Measurements from ENCODE around the gene USP28.
"Not testable (repeated sequence)": the region's sequence is repeated elsewhere in the genome, so short reads cannot be mapped to it uniquely, and the experiment has no call there.

USP28 gene

GRCh38 chr11:113829751-113830150 lies 45.6 kb downstream of the USP28 start:
- no peak for DNase-seq

DNA sequence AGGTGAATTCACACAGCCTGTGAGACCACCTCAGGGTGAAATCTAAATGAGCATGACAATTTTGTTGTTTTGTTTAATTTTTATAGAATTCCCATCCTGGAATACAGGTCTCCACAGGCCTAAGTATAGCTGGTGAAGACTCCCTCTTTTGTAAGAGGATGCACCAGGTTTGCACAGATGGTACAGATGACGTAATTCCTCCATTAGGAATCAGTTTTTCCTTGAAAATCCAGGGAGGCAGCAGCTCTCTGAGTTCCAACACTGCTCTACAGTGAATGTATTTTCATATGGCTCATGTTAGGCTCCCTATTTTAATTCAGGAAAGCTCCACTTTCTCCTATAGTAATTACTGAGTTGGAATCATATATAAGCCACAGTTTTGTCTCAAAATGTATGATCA lies 47.2 kb downstream of the USP28 start:
- DNase-seq: no peak

- DNase-seq: no peak
Measured at GRCh38 chr11:113827477-113827876, 47.9 kb downstream of the USP28 start.

GRCh38 chr11:113818426-113818825 lies 56.9 kb downstream of the USP28 start:
- no peak for DNase-seq

DNA sequence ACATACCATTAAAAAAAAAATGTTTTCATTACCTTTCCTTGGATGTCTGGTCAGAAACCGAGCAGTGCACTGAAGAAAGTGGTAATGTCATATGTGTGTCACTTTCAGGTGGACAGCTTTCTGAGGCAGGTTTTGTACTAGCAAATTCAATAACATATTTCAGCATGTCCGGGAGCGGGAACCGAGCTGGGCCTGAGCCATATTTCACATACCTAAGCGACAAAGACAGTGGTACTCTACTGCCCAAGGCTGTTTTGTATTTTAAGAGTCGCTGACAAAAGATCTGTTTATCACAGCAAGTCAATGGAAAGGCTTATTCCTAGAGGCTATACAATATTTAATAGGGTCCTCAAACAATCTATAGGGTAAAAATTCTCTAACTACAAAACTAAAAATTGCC lies 57.7 kb downstream of the USP28 start:
- no peak for DNase-seq

GRCh38 chr11:113817162-113817561 lies 58.2 kb downstream of the USP28 start:
- no peak for DNase-seq

DNA sequence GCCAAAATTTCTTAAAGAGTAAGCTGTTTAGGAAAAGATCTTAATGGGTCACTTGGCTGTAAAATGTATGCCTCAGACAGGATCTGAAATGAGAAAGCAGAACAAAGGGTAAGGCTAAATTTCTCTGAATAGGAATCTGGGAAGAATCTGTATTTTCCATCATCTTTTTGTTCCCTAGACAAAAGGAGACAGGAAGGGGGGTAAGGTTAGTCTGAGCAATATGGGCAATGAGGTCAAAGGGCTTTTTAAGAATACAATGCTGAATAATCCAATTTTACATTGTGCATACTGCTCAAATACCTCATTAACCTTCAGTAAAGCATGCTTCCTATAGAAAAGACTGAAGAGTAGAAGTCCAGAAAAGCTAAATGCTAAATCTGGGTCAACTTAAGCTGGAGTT lies 61.2 kb downstream of the USP28 start:
- DNase-seq: no peak

DNA sequence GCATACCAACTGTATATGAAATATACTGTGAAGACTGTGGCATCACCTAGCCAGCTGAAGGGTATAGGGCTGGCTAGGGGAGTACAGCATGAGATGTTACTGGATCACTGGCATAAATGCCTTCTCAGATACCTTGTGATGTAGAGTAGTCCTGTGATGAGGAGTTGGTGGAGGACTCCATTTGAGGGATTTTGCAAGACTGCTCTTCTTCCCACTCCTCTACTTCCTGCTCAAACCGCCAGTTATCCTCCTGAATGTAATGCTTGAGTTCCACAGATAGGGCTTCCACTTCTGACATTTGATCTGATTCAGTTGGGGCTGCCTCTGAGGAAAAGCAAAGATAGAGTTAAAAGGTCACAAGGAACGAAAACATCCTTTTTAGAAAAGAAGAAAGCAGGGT lies 66.4 kb downstream of the USP28 start:
- no peak for DNase-seq

- DNase-seq: no peak
Measured at GRCh38 chr11:113806406-113806805, 69.0 kb downstream of the USP28 start.

GRCh38 chr11:113805640-113806039 lies 69.7 kb downstream of the USP28 start:
- DNase-seq: no peak

GRCh38 chr11:113802621-113803020 lies 72.8 kb downstream of the USP28 start:
- no peak for DNase-seq

DNA sequence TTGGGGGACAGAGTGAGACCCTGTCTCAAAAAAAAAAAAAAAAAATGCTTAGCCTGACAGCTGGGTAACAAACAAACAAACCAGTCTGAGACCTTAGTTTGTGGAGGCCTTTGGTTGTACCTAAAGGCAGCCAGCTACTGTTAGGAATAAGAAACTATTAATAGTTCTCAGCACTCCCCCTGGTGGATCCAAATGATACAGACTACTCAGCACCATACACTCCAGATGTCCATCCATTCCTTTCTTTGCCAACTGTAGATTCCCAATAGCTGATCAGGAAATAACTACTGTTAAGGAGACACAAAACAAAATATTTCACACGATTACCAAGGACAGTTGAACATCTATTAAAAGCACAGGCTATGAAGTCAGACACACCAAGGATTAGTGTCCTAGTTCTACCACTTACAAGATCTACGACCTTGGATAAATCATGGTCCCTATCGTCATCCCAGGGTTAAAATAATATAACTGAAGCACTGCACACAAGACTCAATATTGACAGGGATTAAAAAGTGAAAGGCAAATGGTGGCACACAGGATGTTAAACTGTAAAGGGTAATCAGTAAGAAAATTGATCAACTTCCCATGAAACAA lies 78.6 kb downstream of the USP28 start:
- DNase-seq: no peak

- no peak for DNase-seq
Measured at GRCh38 chr11:113789675-113790320, 85.6 kb downstream of the USP28 start.

- DNase-seq: not testable (repeated sequence)
Measured at GRCh38 chr11:113789016-113789415, 86.4 kb downstream of the USP28 start.

- no peak for DNase-seq
Measured at GRCh38 chr11:113782134-113782533, 93.2 kb downstream of the USP28 start.

GRCh38 chr11:113781682-113782081 lies 93.7 kb downstream of the USP28 start:
- no peak for DNase-seq

DNA sequence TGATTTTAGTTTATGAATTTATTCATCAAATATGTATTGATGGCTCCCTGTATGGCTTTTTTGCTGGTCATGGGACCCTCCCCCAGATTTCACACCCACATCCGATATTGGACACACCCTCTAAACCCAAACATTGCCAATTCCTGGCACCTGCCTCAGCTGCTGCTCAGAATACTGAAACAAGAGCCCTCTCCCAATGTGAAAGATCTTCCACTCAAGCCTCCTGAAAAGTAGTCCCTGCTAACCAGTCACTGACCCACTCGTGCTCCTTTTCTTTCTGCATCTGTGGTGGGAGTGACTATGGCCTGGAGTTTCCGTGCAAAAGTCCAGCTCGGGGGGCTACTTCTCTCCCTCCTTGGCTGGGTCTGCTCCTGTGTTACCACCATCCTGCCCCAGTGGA lies 95.9 kb downstream of the USP28 start, which contains the start of gene CLDN25:
TSS of gene CLDN25 (plus strand) at position 301 of the 400 bp plus-strand sequence. CDS start at position 301, 0 bp downstream.
- DNase-seq: no peak

GRCh38 chr11:113778111-113778910 lies 97.1 kb downstream of the USP28 start:
- peak; percentile 29 for DNase-seq

GRCh38 chr11:113774174-113774503 lies 101.2 kb downstream of the USP28 start:
- DNase-seq: no peak

DNA sequence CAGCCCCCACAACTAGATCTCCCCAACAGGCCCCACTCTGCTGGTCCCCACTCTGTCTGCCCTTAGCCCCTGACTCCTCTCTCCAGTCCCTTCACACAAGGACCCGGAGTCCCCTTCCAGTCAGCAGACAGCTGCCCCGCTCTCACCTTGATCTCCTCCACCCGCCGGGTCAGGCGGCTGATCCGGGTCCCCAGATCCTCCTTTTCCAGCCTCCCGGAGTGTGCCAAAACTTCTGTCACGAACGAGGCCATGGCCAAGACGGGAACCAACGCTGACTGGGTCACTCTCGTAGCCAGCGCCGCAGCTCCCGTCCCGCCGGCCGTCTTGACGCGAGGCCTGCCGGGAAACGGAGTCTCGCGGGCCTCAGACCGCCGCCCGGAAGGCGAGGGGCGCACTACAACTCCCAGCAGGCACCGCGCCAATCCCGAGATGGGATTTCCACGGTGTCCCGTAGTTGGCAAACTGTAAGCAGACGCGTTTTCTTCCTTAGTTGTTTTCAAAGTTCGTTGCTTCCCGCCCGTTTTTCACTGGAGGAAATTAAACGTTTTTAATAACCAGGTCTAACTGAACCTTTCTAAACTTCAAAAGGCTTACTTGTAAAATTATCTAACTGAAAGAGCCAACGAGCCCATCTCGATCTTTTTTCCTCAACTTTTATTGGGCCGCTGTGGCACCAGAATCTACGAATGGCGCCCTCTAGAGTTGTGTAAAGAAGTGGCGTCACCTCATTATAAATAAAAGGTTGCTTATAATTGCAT lies 101.8 kb downstream of the USP28 start, which contains the start of gene ZW10:
TSS of gene ZW10 (minus strand) at position 277 of the 758 bp plus-strand sequence. CDS start at position 251, 26 bp downstream.
- DNase-seq: peak; percentile 98

GRCh38 chr11:113773092-113773415 lies 102.3 kb downstream of the USP28 start:
- DNase-seq: no peak

DNA sequence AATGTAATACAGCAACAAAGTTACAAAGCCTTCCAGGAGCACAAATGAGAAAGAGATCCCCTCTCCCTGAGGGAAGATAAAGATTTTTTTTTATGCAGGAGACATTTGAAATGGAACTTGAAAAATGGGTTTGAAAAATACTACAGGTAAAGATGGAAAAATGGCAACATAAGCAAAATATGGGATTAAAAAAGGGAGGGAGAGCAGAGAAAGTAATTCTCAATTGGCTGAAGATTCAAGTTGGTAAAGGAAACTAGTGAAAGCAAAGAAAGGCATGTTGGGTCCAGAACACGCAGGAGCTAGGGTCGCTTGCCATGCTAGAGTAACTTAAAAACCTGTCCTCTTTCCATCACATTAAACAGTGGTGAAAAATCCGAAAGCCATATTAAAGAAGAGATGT lies 103.4 kb downstream of the USP28 start:
- DNase-seq: no peak

- no peak for DNase-seq
Measured at GRCh38 chr11:113764527-113765219, 110.7 kb downstream of the USP28 start.
